ENCODE results near the gene RASSF1. TPM values are rescaled to one million over a fixed set of nuclear protein-coding genes. Genes with fewer than 3 reads are reported as not detected.
A peak's percentile ranks its signal among the peaks of the same experiment; 100 is the strongest.

RASSF1 gene
- total and polyA plus RNA-seq, 2 of the 13 experiments (the other 11 are each of a cell fraction or from before 2014, with no cell fraction given), result 10.2 to 27.5 TPM

DNA sequence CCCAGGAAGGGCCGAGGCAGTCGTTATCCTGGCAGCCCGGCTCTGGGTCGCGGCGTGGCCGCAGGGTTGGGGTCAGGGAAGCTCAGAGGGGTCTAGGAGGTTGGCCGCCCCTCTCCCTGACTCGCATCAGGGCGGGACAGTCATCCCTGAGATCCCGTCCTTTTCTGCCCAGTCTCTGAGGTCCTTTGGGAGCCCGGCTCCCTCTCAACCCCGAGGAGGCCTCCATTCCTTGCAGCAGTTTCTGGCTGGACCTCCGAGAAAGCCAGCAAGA is 18.6 kb downstream of the RASSF1 start (continued):
- TF ChIP-seq, protein P1, sequence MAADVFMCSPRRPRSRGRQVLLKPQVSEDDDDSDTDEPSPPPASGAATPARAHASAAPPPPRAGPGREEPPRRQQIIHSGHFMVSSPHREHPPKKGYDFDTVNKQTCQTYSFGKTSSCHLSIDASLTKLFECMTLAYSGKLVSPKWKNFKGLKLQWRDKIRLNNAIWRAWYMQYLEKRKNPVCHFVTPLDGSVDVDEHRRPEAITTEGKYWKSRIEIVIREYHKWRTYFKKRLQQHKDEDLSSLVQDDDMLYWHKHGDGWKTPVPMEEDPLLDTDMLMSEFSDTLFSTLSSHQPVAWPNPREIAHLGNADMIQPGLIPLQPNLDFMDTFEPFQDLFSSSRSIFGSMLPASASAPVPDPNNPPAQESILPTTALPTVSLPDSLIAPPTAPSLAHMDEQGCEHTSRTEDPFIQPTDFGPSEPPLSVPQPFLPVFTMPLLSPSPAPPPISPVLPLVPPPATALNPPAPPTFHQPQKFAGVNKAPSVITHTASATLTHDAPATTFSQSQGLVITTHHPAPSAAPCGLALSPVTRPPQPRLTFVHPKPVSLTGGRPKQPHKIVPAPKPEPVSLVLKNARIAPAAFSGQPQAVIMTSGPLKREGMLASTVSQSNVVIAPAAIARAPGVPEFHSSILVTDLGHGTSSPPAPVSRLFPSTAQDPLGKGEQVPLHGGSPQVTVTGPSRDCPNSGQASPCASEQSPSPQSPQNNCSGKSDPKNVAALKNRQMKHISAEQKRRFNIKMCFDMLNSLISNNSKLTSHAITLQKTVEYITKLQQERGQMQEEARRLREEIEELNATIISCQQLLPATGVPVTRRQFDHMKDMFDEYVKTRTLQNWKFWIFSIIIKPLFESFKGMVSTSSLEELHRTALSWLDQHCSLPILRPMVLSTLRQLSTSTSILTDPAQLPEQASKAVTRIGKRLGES (CRISPR knock-in tag; IDR thresholded peaks at IDR 0.05; ENCODE audit: borderline replicate concordance), result 0 out of 2 replicates have a peak, but pooled peaks have one; percentile 27
- peak; percentile 22; the same call in 1 of the 2 replicates for TF ChIP-seq ESRRA (CRISPR knock-in tag; IDR thresholded peaks at IDR 0.05; ENCODE audit: low read depth)
- 0 out of 2 replicates have a peak, but pooled peaks have one; percentile 31 for TF ChIP-seq ZNF772 (CRISPR knock-in tag; IDR thresholded peaks at IDR 0.05)
- TF ChIP-seq ZNF850 (CRISPR knock-in tag; conservative IDR thresholded peaks at IDR 0.05), result no peak
- 0 out of 2 replicates have a peak, but pooled peaks have one; percentile 7 for TF ChIP-seq BORCS8-MEF2B (CRISPR knock-in tag; IDR thresholded peaks at IDR 0.05)
- no peak for TF ChIP-seq KAT7 (CRISPR knock-in tag; IDR thresholded peaks at IDR 0.05; ENCODE audit: borderline replicate concordance)
- TF ChIP-seq ZNF687 (CRISPR knock-in tag; IDR thresholded peaks at IDR 0.05), result 0 out of 2 replicates have a peak, but pooled peaks have one; percentile 41
- no peak for TF ChIP-seq ARNT2 (CRISPR knock-in tag; IDR thresholded peaks at IDR 0.05; ENCODE audit: low read depth)
- TF ChIP-seq KLF6 (CRISPR knock-in tag; IDR thresholded peaks at IDR 0.05), result no peak
- peak; percentile 79; the same call in 1 of the 2 replicates for TF ChIP-seq ZNF766 (CRISPR knock-in tag; IDR thresholded peaks at IDR 0.05; ENCODE audit: borderline replicate concordance)
- no peak for TF ChIP-seq DRAP1 (CRISPR knock-in tag; IDR thresholded peaks at IDR 0.05)
- peak; percentile 20; the same call in 1 of the 2 replicates for TF ChIP-seq PHF8 (CRISPR knock-in tag; IDR thresholded peaks at IDR 0.05)
- TF ChIP-seq, protein P2, sequence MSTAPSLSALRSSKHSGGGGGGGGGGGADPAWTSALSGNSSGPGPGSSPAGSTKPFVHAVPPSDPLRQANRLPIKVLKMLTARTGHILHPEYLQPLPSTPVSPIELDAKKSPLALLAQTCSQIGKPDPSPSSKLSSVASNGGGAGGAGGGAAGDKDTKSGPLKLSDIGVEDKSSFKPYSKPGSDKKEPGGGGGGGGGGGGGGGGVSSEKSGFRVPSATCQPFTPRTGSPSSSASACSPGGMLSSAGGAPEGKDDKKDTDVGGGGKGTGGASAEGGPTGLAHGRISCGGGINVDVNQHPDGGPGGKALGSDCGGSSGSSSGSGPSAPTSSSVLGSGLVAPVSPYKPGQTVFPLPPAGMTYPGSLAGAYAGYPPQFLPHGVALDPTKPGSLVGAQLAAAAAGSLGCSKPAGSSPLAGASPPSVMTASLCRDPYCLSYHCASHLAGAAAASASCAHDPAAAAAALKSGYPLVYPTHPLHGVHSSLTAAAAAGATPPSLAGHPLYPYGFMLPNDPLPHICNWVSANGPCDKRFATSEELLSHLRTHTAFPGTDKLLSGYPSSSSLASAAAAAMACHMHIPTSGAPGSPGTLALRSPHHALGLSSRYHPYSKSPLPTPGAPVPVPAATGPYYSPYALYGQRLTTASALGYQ (CRISPR knock-in tag; IDR thresholded peaks at IDR 0.05), result 0 out of 2 replicates have a peak, but pooled peaks have one; percentile 41
- peak in 1 of 2 experiments; percentile 74; a peak in 2 of 4 replicates for TF ChIP-seq POLR2A (IDR thresholded peaks at IDR 0.05; ENCODE audit: insufficient read depth in 1 of 2, low read depth in 2 of 2, low read length in 2 of 2)
- TF ChIP-seq PHF21A (CRISPR knock-in tag; IDR thresholded peaks at IDR 0.05), result peak; percentile 29
- TF ChIP-seq, protein P3, sequence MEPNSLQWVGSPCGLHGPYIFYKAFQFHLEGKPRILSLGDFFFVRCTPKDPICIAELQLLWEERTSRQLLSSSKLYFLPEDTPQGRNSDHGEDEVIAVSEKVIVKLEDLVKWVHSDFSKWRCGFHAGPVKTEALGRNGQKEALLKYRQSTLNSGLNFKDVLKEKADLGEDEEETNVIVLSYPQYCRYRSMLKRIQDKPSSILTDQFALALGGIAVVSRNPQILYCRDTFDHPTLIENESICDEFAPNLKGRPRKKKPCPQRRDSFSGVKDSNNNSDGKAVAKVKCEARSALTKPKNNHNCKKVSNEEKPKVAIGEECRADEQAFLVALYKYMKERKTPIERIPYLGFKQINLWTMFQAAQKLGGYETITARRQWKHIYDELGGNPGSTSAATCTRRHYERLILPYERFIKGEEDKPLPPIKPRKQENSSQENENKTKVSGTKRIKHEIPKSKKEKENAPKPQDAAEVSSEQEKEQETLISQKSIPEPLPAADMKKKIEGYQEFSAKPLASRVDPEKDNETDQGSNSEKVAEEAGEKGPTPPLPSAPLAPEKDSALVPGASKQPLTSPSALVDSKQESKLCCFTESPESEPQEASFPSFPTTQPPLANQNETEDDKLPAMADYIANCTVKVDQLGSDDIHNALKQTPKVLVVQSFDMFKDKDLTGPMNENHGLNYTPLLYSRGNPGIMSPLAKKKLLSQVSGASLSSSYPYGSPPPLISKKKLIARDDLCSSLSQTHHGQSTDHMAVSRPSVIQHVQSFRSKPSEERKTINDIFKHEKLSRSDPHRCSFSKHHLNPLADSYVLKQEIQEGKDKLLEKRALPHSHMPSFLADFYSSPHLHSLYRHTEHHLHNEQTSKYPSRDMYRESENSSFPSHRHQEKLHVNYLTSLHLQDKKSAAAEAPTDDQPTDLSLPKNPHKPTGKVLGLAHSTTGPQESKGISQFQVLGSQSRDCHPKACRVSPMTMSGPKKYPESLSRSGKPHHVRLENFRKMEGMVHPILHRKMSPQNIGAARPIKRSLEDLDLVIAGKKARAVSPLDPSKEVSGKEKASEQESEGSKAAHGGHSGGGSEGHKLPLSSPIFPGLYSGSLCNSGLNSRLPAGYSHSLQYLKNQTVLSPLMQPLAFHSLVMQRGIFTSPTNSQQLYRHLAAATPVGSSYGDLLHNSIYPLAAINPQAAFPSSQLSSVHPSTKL (CRISPR knock-in tag; IDR thresholded peaks at IDR 0.05), result no peak
- TF ChIP-seq DPF2 (CRISPR knock-in tag; IDR thresholded peaks at IDR 0.05; ENCODE audit: borderline replicate concordance, low read depth), result no peak
